GM12878 (cell line): ENCODE results near the gene INAFM1. TPM values are rescaled to one million over a fixed set of nuclear protein-coding genes. Genes with fewer than 3 reads are reported as not detected.

Experiments used
- ATF7 ChIP-seq: fragments of 450-650 bp; IDR thresholded peaks from 2 replicates; pipeline ENCODE4 v1.6.1; 2016; ENCODE audit warnings: low read depth, mild to moderate bottlenecking
- CREB1 ChIP-seq: IDR thresholded peaks from 2 replicates; pipeline ENCODE4 v1.6.1; 2012; ENCODE audit warnings: low read depth, mild to moderate bottlenecking, inconsistent platforms
- KDM1A ChIP-seq: fragments of 200-600 bp; sonication (generic); IDR thresholded peaks from 2 replicates; pipeline ENCODE4 v1.6.1; 2016; ENCODE audit warnings: borderline replicate concordance
- MEF2A ChIP-seq: IDR thresholded peaks from 2 replicates; pipeline ENCODE4 v1.6.1; 2011; ENCODE audit warnings: low read depth, mild to moderate bottlenecking, low read length, moderate library complexity; ENCODE audit not compliant: insufficient read depth
- NRF1 ChIP-seq: conservative IDR thresholded peaks from 2 replicates; pipeline ENCODE4 v1.6.1; 2011; ENCODE audit warnings: mild to moderate bottlenecking, low read depth, low read length, improper control_type of control experiment
- PRDM15 ChIP-seq: fragments of 450-650 bp; formaldehyde crosslinking; IDR thresholded peaks from 2 replicates; pipeline ENCODE4 v1.4.0; 2020; ENCODE audit warnings: mild to moderate bottlenecking, moderate library complexity
- RFX5 ChIP-seq: IDR thresholded peaks from 2 replicates; pipeline ENCODE4 v1.6.1; 2011; ENCODE audit warnings: low read depth, low read length, improper control_type of control experiment
- RUNX3 ChIP-seq: IDR thresholded peaks from 2 replicates; pipeline ENCODE4 v1.6.1; 2012; ENCODE audit warnings: low read length, inconsistent platforms
- ZBTB40 ChIP-seq: fragments of 450-650 bp; IDR thresholded peaks from 2 replicates; pipeline ENCODE4 v1.6.1; 2016; ENCODE audit warnings: mild to moderate bottlenecking, moderate library complexity, borderline replicate concordance
- polyA plus RNA-seq, 11 experiments: library from polyadenylated mRNA; depleted of rRNA in 4 of 11; unstranded in 6 of 11; stranded (reverse) in 5 of 11; fragments of >200 nt; fragmentation: Nextera tagmentation in 4 of 11; fragmentation: Illumina TruSeq in 1 of 11; extraction: Ambion mirVana in 4 of 11; extraction: Trizol in 1 of 11; gene quantifications; 1 replicate in 1 of 11; 2 replicates in 10 of 11; pipeline versions ENCODE4 v1.2.1 to v1.2.3, GENCODE V29; 2011 to 2016; ENCODE audit warnings: inconsistent platforms in 2 of 11, missing spikeins in 2 of 11, low read depth in 1 of 11
- total RNA-seq, 4 experiments: library from RNA; depleted of rRNA in 3 of 4; stranded (reverse); fragments of >200 nt in 3 of 4; fragmentation: Illumina TruSeq in 1 of 4; extraction: Trizol in 1 of 4; gene quantifications; 2 replicates each; pipeline versions ENCODE4 v1.2.1 to v1.2.3, GENCODE V29; 2013 to 2021

INAFM1 gene
- total and polyA plus RNA-seq, 10 of the 15 experiments (the other 5 are each of a cell fraction or from before 2014, with no cell fraction given): 0.57 to 6.8 (median 1.1) TPM; not detected in 1

DNA sequence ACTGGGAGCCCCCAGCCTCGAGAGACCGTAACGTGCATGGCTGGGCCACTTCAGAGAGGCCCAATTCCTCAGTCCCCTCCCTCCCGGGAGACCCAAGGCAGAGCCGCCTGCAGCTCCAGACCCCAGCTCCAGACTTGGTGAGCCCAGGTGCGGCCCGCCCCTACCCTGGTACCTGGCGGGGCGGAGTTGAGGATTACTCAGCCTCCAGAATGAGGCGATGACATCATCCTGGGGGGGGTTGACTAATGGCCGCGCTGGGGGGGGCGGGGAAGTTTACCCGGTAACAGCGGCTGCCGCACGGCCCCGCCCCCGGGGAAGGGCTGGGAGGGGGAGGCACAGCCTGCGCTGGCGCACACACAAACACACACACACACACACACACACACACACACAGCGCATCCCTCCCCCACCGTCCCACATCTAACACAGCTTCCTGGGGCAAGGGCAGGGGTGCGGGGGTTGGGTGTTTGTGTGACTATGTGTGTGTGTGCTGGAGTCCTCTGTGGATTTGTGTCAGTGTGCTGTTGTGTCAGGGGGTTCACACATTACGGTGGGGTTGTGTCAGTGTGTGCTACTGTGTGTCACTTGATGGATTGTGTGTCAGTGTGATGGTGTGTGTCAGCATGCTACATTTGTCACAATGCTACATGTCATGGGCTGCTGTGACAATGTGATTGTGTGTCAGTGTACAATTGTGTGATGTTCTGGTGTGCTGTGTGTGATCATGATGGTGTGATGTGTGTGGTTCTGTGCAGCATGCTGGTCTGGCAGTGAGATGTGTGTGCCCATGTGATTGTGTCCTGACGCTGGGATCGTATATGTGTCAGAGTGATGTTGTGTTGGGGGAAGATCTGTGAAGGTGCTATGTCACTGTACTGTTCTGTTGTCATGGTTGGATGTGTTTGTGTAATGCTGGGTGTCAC is 33.4 kb upstream of the INAFM1 start (continued):
- no peak for TF ChIP-seq PRDM15 (CRISPR knock-in tag)
- 0 out of 2 replicates have a peak, but pooled peaks have one; percentile 14 for TF ChIP-seq RUNX3
- peak; percentile 65; the same call in 1 of the 2 replicates for TF ChIP-seq RFX5
- no peak for TF ChIP-seq KDM1A
- peak; percentile 90 for TF ChIP-seq MEF2A
- TF ChIP-seq CREB1: peak; percentile 68
- TF ChIP-seq ATF7: peak; percentile 98
- TF ChIP-seq NRF1: no peak
- no peak; the same call in 1 of the 2 replicates for TF ChIP-seq ZBTB40
